Measurements from ENCODE around the gene PTPRD.

DNA sequence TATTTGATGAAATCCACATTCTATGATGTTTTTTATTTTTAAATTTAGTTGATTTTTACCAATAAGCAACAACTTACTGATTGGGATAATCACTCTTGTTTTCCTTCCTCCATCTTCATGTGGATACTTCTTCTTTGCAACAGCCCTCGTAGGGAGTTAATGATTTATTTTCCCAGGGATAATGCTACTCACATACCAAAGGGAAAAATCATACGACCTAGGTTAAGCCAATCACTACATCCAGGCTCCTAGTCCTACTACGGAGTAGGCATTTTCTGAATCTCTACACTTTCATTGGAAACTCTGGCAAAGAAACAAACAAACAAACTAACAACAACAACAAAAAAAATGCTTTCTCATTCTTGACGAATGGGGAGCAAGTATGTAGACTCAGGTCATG is 663.4 kb downstream of the PTPRD start:
- no peak for TF ChIP-seq ZNF274 (IDR thresholded peaks at IDR 0.05; ENCODE audit: low read length)
- TF ChIP-seq ZNF274 (tag by site-specific recombination; IDR thresholded peaks at IDR 0.05; ENCODE audit: borderline replicate concordance): no peak
- TF ChIP-seq, protein P1, sequence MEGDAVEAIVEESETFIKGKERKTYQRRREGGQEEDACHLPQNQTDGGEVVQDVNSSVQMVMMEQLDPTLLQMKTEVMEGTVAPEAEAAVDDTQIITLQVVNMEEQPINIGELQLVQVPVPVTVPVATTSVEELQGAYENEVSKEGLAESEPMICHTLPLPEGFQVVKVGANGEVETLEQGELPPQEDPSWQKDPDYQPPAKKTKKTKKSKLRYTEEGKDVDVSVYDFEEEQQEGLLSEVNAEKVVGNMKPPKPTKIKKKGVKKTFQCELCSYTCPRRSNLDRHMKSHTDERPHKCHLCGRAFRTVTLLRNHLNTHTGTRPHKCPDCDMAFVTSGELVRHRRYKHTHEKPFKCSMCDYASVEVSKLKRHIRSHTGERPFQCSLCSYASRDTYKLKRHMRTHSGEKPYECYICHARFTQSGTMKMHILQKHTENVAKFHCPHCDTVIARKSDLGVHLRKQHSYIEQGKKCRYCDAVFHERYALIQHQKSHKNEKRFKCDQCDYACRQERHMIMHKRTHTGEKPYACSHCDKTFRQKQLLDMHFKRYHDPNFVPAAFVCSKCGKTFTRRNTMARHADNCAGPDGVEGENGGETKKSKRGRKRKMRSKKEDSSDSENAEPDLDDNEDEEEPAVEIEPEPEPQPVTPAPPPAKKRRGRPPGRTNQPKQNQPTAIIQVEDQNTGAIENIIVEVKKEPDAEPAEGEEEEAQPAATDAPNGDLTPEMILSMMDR (tag by site-specific recombination; IDR thresholded peaks at IDR 0.05): no peak
- no peak for TF ChIP-seq ZNF19 (tag by site-specific recombination; IDR thresholded peaks at IDR 0.05; ENCODE audit: low read depth)
- TF ChIP-seq, protein P2, sequence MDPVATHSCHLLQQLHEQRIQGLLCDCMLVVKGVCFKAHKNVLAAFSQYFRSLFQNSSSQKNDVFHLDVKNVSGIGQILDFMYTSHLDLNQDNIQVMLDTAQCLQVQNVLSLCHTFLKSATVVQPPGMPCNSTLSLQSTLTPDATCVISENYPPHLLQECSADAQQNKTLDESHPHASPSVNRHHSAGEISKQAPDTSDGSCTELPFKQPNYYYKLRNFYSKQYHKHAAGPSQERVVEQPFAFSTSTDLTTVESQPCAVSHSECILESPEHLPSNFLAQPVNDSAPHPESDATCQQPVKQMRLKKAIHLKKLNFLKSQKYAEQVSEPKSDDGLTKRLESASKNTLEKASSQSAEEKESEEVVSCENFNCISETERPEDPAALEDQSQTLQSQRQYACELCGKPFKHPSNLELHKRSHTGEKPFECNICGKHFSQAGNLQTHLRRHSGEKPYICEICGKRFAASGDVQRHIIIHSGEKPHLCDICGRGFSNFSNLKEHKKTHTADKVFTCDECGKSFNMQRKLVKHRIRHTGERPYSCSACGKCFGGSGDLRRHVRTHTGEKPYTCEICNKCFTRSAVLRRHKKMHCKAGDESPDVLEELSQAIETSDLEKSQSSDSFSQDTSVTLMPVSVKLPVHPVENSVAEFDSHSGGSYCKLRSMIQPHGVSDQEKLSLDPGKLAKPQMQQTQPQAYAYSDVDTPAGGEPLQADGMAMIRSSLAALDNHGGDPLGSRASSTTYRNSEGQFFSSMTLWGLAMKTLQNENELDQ (tag by site-specific recombination; IDR thresholded peaks at IDR 0.05; ENCODE audit: low read depth): no peak
- TF ChIP-seq, protein P3, sequence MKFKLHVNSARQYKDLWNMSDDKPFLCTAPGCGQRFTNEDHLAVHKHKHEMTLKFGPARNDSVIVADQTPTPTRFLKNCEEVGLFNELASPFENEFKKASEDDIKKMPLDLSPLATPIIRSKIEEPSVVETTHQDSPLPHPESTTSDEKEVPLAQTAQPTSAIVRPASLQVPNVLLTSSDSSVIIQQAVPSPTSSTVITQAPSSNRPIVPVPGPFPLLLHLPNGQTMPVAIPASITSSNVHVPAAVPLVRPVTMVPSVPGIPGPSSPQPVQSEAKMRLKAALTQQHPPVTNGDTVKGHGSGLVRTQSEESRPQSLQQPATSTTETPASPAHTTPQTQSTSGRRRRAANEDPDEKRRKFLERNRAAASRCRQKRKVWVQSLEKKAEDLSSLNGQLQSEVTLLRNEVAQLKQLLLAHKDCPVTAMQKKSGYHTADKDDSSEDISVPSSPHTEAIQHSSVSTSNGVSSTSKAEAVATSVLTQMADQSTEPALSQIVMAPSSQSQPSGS (tag by site-specific recombination; IDR thresholded peaks at IDR 0.05; ENCODE audit: low read depth): no peak
- TF ChIP-seq YY1 (tag by site-specific recombination; IDR thresholded peaks at IDR 0.05): no peak
- TF ChIP-seq, protein P4, sequence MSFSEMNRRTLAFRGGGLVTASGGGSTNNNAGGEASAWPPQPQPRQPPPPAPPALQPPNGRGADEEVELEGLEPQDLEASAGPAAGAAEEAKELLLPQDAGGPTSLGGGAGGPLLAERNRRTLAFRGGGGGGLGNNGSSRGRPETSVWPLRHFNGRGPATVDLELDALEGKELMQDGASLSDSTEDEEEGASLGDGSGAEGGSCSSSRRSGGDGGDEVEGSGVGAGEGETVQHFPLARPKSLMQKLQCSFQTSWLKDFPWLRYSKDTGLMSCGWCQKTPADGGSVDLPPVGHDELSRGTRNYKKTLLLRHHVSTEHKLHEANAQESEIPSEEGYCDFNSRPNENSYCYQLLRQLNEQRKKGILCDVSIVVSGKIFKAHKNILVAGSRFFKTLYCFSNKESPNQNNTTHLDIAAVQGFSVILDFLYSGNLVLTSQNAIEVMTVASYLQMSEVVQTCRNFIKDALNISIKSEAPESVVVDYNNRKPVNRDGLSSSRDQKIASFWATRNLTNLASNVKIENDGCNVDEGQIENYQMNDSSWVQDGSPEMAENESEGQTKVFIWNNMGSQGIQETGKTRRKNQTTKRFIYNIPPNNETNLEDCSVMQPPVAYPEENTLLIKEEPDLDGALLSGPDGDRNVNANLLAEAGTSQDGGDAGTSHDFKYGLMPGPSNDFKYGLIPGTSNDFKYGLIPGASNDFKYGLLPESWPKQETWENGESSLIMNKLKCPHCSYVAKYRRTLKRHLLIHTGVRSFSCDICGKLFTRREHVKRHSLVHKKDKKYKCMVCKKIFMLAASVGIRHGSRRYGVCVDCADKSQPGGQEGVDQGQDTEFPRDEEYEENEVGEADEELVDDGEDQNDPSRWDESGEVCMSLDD (tag by site-specific recombination; IDR thresholded peaks at IDR 0.05): no peak
- no peak for TF ChIP-seq ZNF747 (tag by site-specific recombination; IDR thresholded peaks at IDR 0.05)
- no peak for TF ChIP-seq ZNF114 (tag by site-specific recombination; IDR thresholded peaks at IDR 0.05)
- TF ChIP-seq, protein P5, sequence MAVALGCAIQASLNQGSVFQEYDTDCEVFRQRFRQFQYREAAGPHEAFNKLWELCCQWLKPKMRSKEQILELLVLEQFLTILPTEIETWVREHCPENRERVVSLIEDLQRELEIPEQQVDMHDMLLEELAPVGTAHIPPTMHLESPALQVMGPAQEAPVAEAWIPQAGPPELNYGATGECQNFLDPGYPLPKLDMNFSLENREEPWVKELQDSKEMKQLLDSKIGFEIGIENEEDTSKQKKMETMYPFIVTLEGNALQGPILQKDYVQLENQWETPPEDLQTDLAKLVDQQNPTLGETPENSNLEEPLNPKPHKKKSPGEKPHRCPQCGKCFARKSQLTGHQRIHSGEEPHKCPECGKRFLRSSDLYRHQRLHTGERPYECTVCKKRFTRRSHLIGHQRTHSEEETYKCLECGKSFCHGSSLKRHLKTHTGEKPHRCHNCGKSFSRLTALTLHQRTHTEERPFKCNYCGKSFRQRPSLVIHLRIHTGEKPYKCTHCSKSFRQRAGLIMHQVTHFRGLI (tag by site-specific recombination; IDR thresholded peaks at IDR 0.05): no peak
- TF ChIP-seq, protein P6, sequence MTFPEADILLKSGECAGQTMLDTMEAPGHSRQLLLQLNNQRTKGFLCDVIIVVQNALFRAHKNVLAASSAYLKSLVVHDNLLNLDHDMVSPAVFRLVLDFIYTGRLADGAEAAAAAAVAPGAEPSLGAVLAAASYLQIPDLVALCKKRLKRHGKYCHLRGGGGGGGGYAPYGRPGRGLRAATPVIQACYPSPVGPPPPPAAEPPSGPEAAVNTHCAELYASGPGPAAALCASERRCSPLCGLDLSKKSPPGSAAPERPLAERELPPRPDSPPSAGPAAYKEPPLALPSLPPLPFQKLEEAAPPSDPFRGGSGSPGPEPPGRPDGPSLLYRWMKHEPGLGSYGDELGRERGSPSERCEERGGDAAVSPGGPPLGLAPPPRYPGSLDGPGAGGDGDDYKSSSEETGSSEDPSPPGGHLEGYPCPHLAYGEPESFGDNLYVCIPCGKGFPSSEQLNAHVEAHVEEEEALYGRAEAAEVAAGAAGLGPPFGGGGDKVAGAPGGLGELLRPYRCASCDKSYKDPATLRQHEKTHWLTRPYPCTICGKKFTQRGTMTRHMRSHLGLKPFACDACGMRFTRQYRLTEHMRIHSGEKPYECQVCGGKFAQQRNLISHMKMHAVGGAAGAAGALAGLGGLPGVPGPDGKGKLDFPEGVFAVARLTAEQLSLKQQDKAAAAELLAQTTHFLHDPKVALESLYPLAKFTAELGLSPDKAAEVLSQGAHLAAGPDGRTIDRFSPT (tag by site-specific recombination; IDR thresholded peaks at IDR 0.05): no peak
